OCI-LY1 (cell line): ENCODE data around the gene ALS2.

Experiments
- H2AFZ ChIP-seq: fragments of 200-600 bp; sonication (generic), shearing (Covaris generic); 2 replicates; pipeline ENCODE4 v1.6.0; 2014; ENCODE audit warnings: antibody characterized with exemption, mild to moderate bottlenecking, low read length
- H3F3A ChIP-seq: fragments of 200-600 bp; sonication (generic), shearing (Covaris generic); 2 replicates; pipeline ENCODE4 v1.6.0; 2014; ENCODE audit warnings: mild to moderate bottlenecking, antibody characterized with exemption, low read length, moderate library complexity; ENCODE audit not compliant: insufficient read depth
- H3K27ac ChIP-seq: fragments of 200-600 bp; sonication (generic); 2 replicates; pipeline ENCODE4 v1.5.1; 2014; ENCODE audit warnings: low read length, mixed run types, mild to moderate bottlenecking, low read depth; ENCODE audit not compliant: poor library complexity, severe bottlenecking
- H3K27me3 ChIP-seq: fragments of 200-600 bp; sonication (generic); 2 replicates; pipeline ENCODE4 v1.6.0; 2014; ENCODE audit warnings: antibody characterized with exemption, mild to moderate bottlenecking, low read length, moderate library complexity; ENCODE audit not compliant: insufficient read depth
- H3K36me3 ChIP-seq: fragments of 200-600 bp; sonication (generic); 2 replicates; pipeline ENCODE4 v1.6.1; 2014; ENCODE audit warnings: mild to moderate bottlenecking, antibody characterized with exemption, low read length, moderate library complexity, mixed read lengths; ENCODE audit not compliant: insufficient read depth
- H3K4me1 ChIP-seq: fragments of 200-600 bp; sonication (generic); 2 replicates; pipeline ENCODE4 v1.5.1; 2014; ENCODE audit warnings: mild to moderate bottlenecking, low read length, moderate library complexity; ENCODE audit not compliant: insufficient read depth, severe bottlenecking
- H3K4me2 ChIP-seq: fragments of 200-600 bp; sonication (generic), shearing (Covaris generic); 2 replicates; pipeline ENCODE4 v1.6.1; 2014; ENCODE audit warnings: low read length
- H3K4me3 ChIP-seq: fragments of 200-600 bp; sonication (generic); 2 replicates; pipeline ENCODE4 v1.5.1; 2014; ENCODE audit warnings: low read length, low read depth, mild to moderate bottlenecking, mixed read lengths; ENCODE audit not compliant: poor library complexity, severe bottlenecking
- H3K79me2 ChIP-seq: fragments of 200-600 bp; shearing (Covaris generic); 2 replicates; pipeline ENCODE4 v1.6.1; 2016; ENCODE audit warnings: mixed run types, low read length, mixed read lengths; ENCODE audit not compliant: insufficient read depth
- H3K9ac ChIP-seq: fragments of 200-600 bp; sonication (generic), shearing (Covaris generic); 2 replicates; pipeline ENCODE4 v1.6.1; 2014; ENCODE audit warnings: mild to moderate bottlenecking, low read length, mixed read lengths
- H3K9me2 ChIP-seq: fragments of 200-600 bp; sonication (generic), shearing (Covaris generic); 2 replicates; pipeline ENCODE4 v1.6.1; 2014; ENCODE audit warnings: low read depth, mild to moderate bottlenecking, low read length, mixed read lengths
- H3K9me3 ChIP-seq: fragments of 200-600 bp; shearing (Covaris generic); 2 replicates; pipeline ENCODE4 v1.6.1; 2014; ENCODE audit warnings: low read length, mixed read lengths
- H4K20me1 ChIP-seq: fragments of 200-600 bp; sonication (generic), shearing (Covaris generic); 2 replicates; pipeline ENCODE4 v1.6.0; 2016; ENCODE audit warnings: mild to moderate bottlenecking, low read length; ENCODE audit not compliant: insufficient read depth
- EZH2 ChIP-seq: fragments of 200-600 bp; sonication (generic), shearing (Covaris generic); IDR thresholded peaks from 2 replicates; pipeline ENCODE4 v1.8.0; 2017; ENCODE audit warnings: borderline replicate concordance, mixed run types, mild to moderate bottlenecking, antibody characterized with exemption, low read length, moderate library complexity, mixed read lengths
- TF ChIP-seq, protein P1 (sequence below): fragments of 200-600 bp; sonication (generic), shearing (Covaris generic); IDR thresholded peaks from 2 replicates; pipeline ENCODE4 v1.5.1; 2017; ENCODE audit warnings: mild to moderate bottlenecking, antibody characterized with exemption, low read length, moderate library complexity, mixed read lengths

Gene ALS2

DNA sequence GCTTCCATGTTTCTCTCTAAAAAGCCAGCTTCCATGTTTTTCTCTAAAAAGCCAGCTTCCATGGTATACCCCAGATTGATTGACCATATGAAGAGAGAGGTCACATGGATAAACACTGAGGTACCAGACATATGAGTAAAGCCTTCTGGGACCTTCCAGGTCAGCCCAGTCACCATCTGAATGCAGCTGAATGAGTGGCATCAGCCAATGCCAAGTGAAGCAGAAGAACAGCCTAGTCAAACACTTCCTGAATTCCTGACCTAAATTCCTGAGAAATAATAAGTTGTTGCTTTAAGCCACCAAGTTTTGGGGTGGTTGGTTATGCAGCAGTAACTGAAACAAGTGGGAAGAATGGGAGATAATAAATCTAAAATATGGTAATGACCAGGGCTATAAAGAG is 5.7 kb upstream of the ALS2 start:
- no peaks in the 10 kb centered on the region for H3K79me2 ChIP-seq
- H3K27me3 ChIP-seq: no peaks in the 10 kb centered on the region
- no peak overlapping the region for H3K9ac ChIP-seq
- no peaks in the 10 kb centered on the region for H3K9me2 ChIP-seq
- H3F3A ChIP-seq: no peaks in the 10 kb centered on the region
- TF ChIP-seq, protein P1, sequence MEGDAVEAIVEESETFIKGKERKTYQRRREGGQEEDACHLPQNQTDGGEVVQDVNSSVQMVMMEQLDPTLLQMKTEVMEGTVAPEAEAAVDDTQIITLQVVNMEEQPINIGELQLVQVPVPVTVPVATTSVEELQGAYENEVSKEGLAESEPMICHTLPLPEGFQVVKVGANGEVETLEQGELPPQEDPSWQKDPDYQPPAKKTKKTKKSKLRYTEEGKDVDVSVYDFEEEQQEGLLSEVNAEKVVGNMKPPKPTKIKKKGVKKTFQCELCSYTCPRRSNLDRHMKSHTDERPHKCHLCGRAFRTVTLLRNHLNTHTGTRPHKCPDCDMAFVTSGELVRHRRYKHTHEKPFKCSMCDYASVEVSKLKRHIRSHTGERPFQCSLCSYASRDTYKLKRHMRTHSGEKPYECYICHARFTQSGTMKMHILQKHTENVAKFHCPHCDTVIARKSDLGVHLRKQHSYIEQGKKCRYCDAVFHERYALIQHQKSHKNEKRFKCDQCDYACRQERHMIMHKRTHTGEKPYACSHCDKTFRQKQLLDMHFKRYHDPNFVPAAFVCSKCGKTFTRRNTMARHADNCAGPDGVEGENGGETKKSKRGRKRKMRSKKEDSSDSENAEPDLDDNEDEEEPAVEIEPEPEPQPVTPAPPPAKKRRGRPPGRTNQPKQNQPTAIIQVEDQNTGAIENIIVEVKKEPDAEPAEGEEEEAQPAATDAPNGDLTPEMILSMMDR: no peak
- H4K20me1 ChIP-seq: no peaks in the 10 kb centered on the region
- no peak overlapping the region for H3K27ac ChIP-seq
- H3K36me3 ChIP-seq: no peaks in the 10 kb centered on the region
- no peak overlapping the region for H3K4me2 ChIP-seq
- H2AFZ ChIP-seq: no peak overlapping the region
- no peaks in the 10 kb centered on the region for H3K9me3 ChIP-seq
- peaks cover 6% of the 10 kb centered on the region for H3K4me1 ChIP-seq
- no peak overlapping the region for H3K4me3 ChIP-seq

DNA sequence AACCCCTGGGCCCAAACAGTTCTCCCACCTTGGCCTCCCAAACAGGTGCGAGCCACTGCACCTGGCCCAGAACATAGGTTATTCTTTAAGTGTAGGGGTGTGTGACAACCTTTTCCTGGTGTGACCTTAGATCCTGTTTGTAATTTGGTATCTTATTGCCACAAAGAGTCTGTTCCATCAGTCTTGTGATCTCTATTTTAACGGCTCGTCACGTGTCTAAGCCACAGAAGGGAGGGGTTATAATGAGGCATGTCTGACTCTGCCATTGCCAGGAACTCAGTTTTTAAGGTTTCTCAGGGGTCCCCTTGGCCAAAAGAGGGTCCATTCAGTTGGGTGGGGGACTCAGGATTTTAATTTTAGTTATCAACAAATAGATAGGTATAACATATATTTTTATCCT is 4.4 kb upstream of the ALS2 start:
- H3K27me3 ChIP-seq: no peaks in the 10 kb centered on the region
- H3K9ac ChIP-seq: no peak overlapping the region
- no peak overlapping the region for H3K4me3 ChIP-seq
- H3K4me1 ChIP-seq: peaks cover 10% of the 10 kb centered on the region
- H3K9me3 ChIP-seq: no peaks in the 10 kb centered on the region
- no peaks in the 10 kb centered on the region for H3K36me3 ChIP-seq
- H3K79me2 ChIP-seq: no peaks in the 10 kb centered on the region
- H3K9me2 ChIP-seq: no peaks in the 10 kb centered on the region
- H3K27ac ChIP-seq: no peak overlapping the region
- no peak overlapping the region for H2AFZ ChIP-seq
- H3F3A ChIP-seq: no peaks in the 10 kb centered on the region
- TF ChIP-seq, protein P1: no peak
- TF ChIP-seq EZH2: no peak
- no peak overlapping the region for H3K4me2 ChIP-seq
- no peaks in the 10 kb centered on the region for H4K20me1 ChIP-seq

DNA sequence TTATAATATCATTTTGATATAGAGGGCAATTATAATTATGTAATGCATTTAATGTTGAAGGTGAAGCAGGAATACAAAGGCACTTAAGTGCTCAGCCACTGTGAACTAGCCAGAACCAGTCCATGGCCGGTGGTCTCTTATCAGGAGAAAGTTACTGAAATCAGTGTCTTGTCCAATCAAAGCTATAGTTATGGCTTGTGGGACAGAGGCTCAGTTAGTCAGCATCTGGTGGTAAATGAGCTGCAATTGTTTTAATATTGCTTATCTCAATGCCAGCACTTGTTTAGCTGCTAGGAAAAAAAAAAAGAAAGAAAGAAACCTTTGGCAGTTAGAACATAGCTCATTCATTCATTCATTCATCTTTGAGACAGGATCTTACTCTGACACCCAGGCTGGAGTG is 3.8 kb upstream of the ALS2 start:
- H3K27ac ChIP-seq: no peak overlapping the region
- peaks cover 16% of the 10 kb centered on the region for H3K4me1 ChIP-seq
- H3K4me2 ChIP-seq: no peak overlapping the region
- no peaks in the 10 kb centered on the region for H3K9me2 ChIP-seq
- no peak overlapping the region for H3K9ac ChIP-seq
- H3K4me3 ChIP-seq: no peak overlapping the region
- H3F3A ChIP-seq: no peaks in the 10 kb centered on the region
- no peaks in the 10 kb centered on the region for H3K9me3 ChIP-seq
- no peak for TF ChIP-seq EZH2
- TF ChIP-seq, protein P1: no peak
- no peaks in the 10 kb centered on the region for H3K27me3 ChIP-seq
- H4K20me1 ChIP-seq: no peaks in the 10 kb centered on the region
- no peak overlapping the region for H2AFZ ChIP-seq
- H3K36me3 ChIP-seq: no peaks in the 10 kb centered on the region
- H3K79me2 ChIP-seq: no peaks in the 10 kb centered on the region
